RKO (cell line): ENCODE results near the gene ATP2B2.
A peak's percentile ranks its signal among the peaks of the same experiment; 100 is the strongest.
"Not testable (repeated sequence)": the region's sequence is repeated elsewhere in the genome, so short reads cannot be mapped to it uniquely, and the experiment has no call there.

Experiments used
- DNase-seq: peaks from one replicate; pipeline ENCODE4 v3.0.0-alpha.2; 2016; ENCODE audit warnings: low spot score

Gene ATP2B2

GRCh38 chr3:10505050-10505790, at the start of gene ATP2B2:
TSS of gene ATP2B2 (minus strand) at chr3:10505586. CDS start at chr3:10449543, 56,043 bp downstream.
- no peak for DNase-seq

- no peak for DNase-seq
Observed at GRCh38 chr3:10554746-10555145, 49.4 kb upstream of the ATP2B2 start.

- DNase-seq = no peak
Observed at GRCh38 chr3:10554236-10554611, 48.8 kb upstream of the ATP2B2 start.

GRCh38 chr3:10553591-10554235, 48.3 kb upstream of the ATP2B2 start:
- no peak for DNase-seq

- no peak for DNase-seq
Observed at GRCh38 chr3:10552631-10552943, 47.2 kb upstream of the ATP2B2 start.

- peak; percentile 67 for DNase-seq
Observed at GRCh38 chr3:10551821-10552630, 46.6 kb upstream of the ATP2B2 start.

- no peak for DNase-seq
Observed at GRCh38 chr3:10551139-10551538, 45.8 kb upstream of the ATP2B2 start.

- no peak for DNase-seq
Observed at GRCh38 chr3:10550705-10551104, 45.3 kb upstream of the ATP2B2 start.

GRCh38 chr3:10549617-10550230, 44.3 kb upstream of the ATP2B2 start:
- DNase-seq = no peak

GRCh38 chr3:10548992-10549391, 43.6 kb upstream of the ATP2B2 start:
- peak; percentile 73 for DNase-seq

GRCh38 chr3:10547841-10548783, 42.7 kb upstream of the ATP2B2 start:
- no peak for DNase-seq

GRCh38 chr3:10547413-10547812, 42.0 kb upstream of the ATP2B2 start:
- DNase-seq = no peak

GRCh38 chr3:10546820-10547263, 41.5 kb upstream of the ATP2B2 start:
- no peak for DNase-seq

- DNase-seq = no peak
Observed at GRCh38 chr3:10546181-10546624, 40.8 kb upstream of the ATP2B2 start.

- DNase-seq = no peak
Observed at GRCh38 chr3:10542518-10542917, 37.1 kb upstream of the ATP2B2 start.

GRCh38 chr3:10540347-10540746, 35.0 kb upstream of the ATP2B2 start:
- DNase-seq = not testable (repeated sequence)

- no peak for DNase-seq
Observed at GRCh38 chr3:10534066-10534465, 28.7 kb upstream of the ATP2B2 start.

- no peak for DNase-seq
Observed at GRCh38 chr3:10533737-10534023, 28.3 kb upstream of the ATP2B2 start.

GRCh38 chr3:10532939-10533736, 27.8 kb upstream of the ATP2B2 start:
- no peak for DNase-seq

- no peak for DNase-seq
Observed at GRCh38 chr3:10531031-10531430, 25.6 kb upstream of the ATP2B2 start.

GRCh38 chr3:10530241-10530640, 24.9 kb upstream of the ATP2B2 start:
- no peak for DNase-seq
